ENCODE measurements around the gene DNAAF2.
"Not testable (repeated sequence)": the region's sequence is repeated elsewhere in the genome, so short reads cannot be mapped to it uniquely, and the experiment has no call there.

Gene DNAAF2, protein sequence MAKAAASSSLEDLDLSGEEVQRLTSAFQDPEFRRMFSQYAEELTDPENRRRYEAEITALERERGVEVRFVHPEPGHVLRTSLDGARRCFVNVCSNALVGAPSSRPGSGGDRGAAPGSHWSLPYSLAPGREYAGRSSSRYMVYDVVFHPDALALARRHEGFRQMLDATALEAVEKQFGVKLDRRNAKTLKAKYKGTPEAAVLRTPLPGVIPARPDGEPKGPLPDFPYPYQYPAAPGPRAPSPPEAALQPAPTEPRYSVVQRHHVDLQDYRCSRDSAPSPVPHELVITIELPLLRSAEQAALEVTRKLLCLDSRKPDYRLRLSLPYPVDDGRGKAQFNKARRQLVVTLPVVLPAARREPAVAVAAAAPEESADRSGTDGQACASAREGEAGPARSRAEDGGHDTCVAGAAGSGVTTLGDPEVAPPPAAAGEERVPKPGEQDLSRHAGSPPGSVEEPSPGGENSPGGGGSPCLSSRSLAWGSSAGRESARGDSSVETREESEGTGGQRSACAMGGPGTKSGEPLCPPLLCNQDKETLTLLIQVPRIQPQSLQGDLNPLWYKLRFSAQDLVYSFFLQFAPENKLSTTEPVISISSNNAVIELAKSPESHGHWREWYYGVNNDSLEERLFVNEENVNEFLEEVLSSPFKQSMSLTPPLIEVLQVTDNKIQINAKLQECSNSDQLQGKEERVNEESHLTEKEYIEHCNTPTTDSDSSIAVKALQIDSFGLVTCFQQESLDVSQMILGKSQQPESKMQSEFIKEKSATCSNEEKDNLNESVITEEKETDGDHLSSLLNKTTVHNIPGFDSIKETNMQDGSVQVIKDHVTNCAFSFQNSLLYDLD

DNA sequence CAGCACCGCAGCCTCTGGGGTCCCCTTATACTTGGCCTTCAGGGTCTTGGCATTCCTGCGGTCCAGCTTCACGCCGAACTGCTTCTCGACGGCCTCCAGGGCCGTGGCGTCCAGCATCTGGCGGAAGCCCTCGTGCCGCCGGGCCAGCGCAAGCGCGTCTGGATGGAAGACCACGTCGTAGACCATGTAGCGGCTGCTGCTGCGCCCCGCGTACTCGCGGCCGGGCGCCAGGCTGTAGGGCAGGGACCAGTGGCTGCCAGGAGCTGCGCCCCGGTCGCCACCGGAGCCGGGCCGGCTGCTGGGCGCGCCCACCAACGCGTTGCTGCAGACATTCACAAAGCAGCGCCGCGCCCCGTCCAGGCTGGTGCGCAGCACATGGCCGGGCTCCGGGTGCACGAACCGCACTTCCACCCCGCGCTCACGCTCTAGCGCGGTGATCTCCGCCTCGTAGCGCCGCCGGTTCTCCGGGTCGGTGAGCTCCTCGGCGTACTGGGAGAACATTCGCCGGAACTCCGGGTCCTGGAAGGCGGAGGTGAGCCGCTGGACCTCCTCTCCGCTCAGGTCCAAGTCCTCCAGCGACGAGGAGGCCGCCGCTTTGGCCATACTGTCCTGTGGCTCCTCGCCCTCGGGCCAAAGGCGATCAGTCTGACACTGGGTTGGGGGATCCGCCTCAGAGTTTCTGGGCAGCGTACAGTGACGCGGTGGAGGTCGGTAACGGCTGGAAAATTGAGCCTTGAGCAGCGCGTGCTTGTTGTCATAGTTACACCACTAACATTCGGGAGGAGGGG, at the start of gene DNAAF2:
TSS of gene DNAAF2 (minus strand) at position 698 of the 788 bp plus-strand sequence. CDS start at position 603, 95 bp downstream.
- H3K9ac ChIP-seq (ENCODE audit: insufficient read length), result peak within 1 kb of the TSS; percentile 90
- no peak for DNase-seq (ENCODE audit: low read depth, low spot score)
- no peaks in the 10 kb centered on the region for H3K9me3 ChIP-seq (ENCODE audit: low read depth, low read length)
- peak within 1 kb of the TSS; percentile 83 for H3K4me3 ChIP-seq
- TF ChIP-seq FOXP2 (optimal IDR thresholded peaks at IDR 0.05; ENCODE audit: control extremely low read depth, extremely low read length, insufficient read depth) (peak; percentile 3), EZH2 (IDR thresholded peaks at IDR 0.05) (no peak)
- peak within 1 kb of the TSS; percentile 87 for H3K27ac ChIP-seq
- no peaks in the 10 kb centered on the region for H3K36me3 ChIP-seq (ENCODE audit: insufficient read depth, low read length)

DNA sequence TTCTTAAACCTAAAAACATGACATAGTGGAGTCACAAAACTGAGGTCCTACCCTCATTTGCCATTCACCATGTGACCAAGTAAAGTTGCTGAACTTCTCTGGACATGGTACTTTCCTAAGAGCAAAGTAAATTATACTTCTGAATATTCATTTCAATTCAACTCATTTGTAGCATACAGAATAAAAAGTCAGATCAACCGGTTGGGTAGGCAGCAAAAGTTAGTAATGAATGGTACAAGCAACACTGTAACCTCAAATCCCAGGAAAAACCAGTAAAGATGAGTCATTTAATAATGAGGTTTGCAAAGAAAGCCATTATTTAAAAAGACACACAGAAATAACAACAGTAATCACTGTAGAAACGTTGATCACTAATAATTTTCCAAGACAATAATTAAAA, 44.2 kb upstream of the DNAAF2 start:
- Histone ChIP-seq H3K9me3 (ENCODE audit: low read depth, low read length) (no peaks in the 10 kb centered on the region), H3K36me3 (ENCODE audit: insufficient read depth, low read length) (peaks cover 66% of the 10 kb centered on the region), H3K4me3 (no peak overlapping the region), H3K27ac (no peak overlapping the region), H3K9ac (ENCODE audit: insufficient read length) (no peak overlapping the region)
- DNase-seq (ENCODE audit: low read depth, low spot score), result no peak
- TF ChIP-seq FOXP2 (optimal IDR thresholded peaks at IDR 0.05; ENCODE audit: control extremely low read depth, extremely low read length, insufficient read depth) (no peak), POLR2AphosphoS5 (IDR thresholded peaks at IDR 0.05; ENCODE audit: borderline replicate concordance, low read depth, low read length) (no peak), EZH2 (IDR thresholded peaks at IDR 0.05) (no peak)

GRCh38 chr14:49677643-49678042, 42.6 kb upstream of the DNAAF2 start:
- no peak for DNase-seq (ENCODE audit: low read depth, low spot score)
- H3K4me3 ChIP-seq, result no peak overlapping the region
- H3K27ac ChIP-seq, result no peak overlapping the region
- H3K9me3 ChIP-seq (ENCODE audit: low read depth, low read length), result no peaks in the 10 kb centered on the region
- no peak overlapping the region for H3K9ac ChIP-seq (ENCODE audit: insufficient read length)
- H3K36me3 ChIP-seq (ENCODE audit: insufficient read depth, low read length), result peaks cover 68% of the 10 kb centered on the region
- TF ChIP-seq POLR2AphosphoS5 (IDR thresholded peaks at IDR 0.05; ENCODE audit: borderline replicate concordance, low read depth, low read length), result no peak
- TF ChIP-seq EZH2 (IDR thresholded peaks at IDR 0.05), result no peak
- TF ChIP-seq FOXP2 (optimal IDR thresholded peaks at IDR 0.05; ENCODE audit: control extremely low read depth, extremely low read length, insufficient read depth), result no peak

DNA sequence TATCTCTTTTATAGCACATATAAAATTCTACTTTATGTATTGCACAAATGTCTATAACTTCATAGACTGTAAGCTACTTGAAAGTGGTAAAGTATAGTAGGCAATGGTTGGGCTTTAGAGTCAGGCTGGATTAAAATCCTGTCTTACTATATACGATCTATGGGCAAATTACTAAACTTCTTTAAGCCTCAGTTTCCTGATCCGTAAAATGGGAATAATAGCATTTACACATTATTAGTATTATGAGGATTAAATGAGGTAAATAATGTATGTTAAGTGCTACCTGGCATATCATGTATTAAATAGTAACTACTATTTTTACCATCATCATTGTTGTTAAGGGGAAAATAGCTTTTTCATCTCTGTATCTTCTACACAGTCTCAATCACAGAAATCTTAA, 38.5 kb upstream of the DNAAF2 start:
- Histone ChIP-seq H3K27ac (no peak overlapping the region), H3K36me3 (ENCODE audit: insufficient read depth, low read length) (peaks cover 47% of the 10 kb centered on the region), H3K4me3 (no peak overlapping the region), H3K9me3 (ENCODE audit: low read depth, low read length) (no peaks in the 10 kb centered on the region), H3K9ac (ENCODE audit: insufficient read length) (no peak overlapping the region)
- no peak for TF ChIP-seq FOXP2 (optimal IDR thresholded peaks at IDR 0.05; ENCODE audit: control extremely low read depth, extremely low read length, insufficient read depth)
- no peak for DNase-seq (ENCODE audit: low read depth, low spot score)

DNA sequence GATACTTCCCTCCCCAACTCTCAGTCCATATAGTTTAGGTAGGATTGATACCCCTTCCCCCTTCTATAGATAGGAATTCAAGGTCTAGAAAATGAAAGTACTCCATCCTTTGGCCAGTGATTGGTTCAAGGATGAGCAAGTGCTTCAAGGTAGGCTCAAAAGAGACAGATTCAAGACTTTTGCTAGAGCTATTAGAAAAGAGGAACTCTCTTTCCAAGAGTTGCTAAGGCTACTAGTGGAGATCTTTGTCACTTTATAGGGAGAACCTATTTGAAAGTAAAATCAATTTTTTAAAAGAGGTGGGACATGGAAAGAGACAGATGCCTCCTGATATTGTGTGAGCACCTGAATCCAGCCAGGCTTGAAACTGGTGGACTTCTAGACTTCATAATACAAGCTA, 35.4 kb upstream of the DNAAF2 start:
- peaks cover 47% of the 10 kb centered on the region for H3K36me3 ChIP-seq (ENCODE audit: insufficient read depth, low read length)

GRCh38 chr14:49659526-49660455, 24.7 kb upstream of the DNAAF2 start:
- TF ChIP-seq EZH2 (IDR thresholded peaks at IDR 0.05), result no peak
- no peak for TF ChIP-seq POLR2AphosphoS5 (IDR thresholded peaks at IDR 0.05; ENCODE audit: borderline replicate concordance, low read depth, low read length)
- TF ChIP-seq FOXP2 (optimal IDR thresholded peaks at IDR 0.05; ENCODE audit: control extremely low read depth, extremely low read length, insufficient read depth), result no peak

More for the DNA sequence above, 35.4 kb upstream of the DNAAF2 start:
- Histone ChIP-seq H3K9ac (ENCODE audit: insufficient read length) (no peak overlapping the region), H3K4me3 (no peak overlapping the region), H3K9me3 (ENCODE audit: low read depth, low read length) (no peaks in the 10 kb centered on the region), H3K27ac (peak overlapping the region; percentile 31; the same call in 1 of the 2 replicates)
- DNase-seq (ENCODE audit: low read depth, low spot score), result no peak
- TF ChIP-seq POLR2AphosphoS5 (IDR thresholded peaks at IDR 0.05; ENCODE audit: borderline replicate concordance, low read depth, low read length), result no peak
- no peak for TF ChIP-seq EZH2 (IDR thresholded peaks at IDR 0.05)
- no peak for TF ChIP-seq FOXP2 (optimal IDR thresholded peaks at IDR 0.05; ENCODE audit: control extremely low read depth, extremely low read length, insufficient read depth)

DNA sequence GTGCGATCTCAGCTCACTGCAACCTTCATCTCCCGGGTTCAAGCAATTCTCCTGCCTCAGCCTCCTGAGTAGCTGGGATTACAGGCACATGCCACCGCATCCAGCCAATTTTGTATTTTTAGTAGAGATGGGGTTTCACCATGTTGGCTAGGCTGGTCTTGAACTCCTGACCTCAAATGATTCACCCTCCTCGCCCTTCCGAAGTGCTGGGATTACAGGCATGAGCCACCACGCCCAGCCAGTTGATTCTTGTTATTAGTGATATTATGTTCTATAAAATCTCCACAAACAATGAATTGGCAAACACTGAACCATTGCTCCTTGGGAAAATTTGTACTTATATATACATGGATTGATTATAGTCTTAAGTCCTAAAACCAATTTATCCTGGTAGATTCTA, 22.5 kb upstream of the DNAAF2 start:
- peaks cover 25% of the 10 kb centered on the region for H3K36me3 ChIP-seq (ENCODE audit: insufficient read depth, low read length)
- H3K9ac ChIP-seq (ENCODE audit: insufficient read length); H3K4me3 ChIP-seq: not testable (repeated sequence)

More at GRCh38 chr14:49659526-49660455, 24.7 kb upstream of the DNAAF2 start:
- Histone ChIP-seq H3K27ac (no peak overlapping the region), H3K9me3 (ENCODE audit: low read depth, low read length) (no peaks in the 10 kb centered on the region), H3K4me3 (no peak overlapping the region), H3K9ac (ENCODE audit: insufficient read length) (no peak overlapping the region), H3K36me3 (ENCODE audit: insufficient read depth, low read length) (peaks cover 28% of the 10 kb centered on the region)
- no peak for DNase-seq (ENCODE audit: low read depth, low spot score)

More for the DNA sequence above, 22.5 kb upstream of the DNAAF2 start:
- DNase-seq (ENCODE audit: low read depth, low spot score); H3K27ac ChIP-seq; H3K9me3 ChIP-seq (ENCODE audit: low read depth, low read length): not testable (repeated sequence)
